Progenitor cell of endocrine pancreas (in vitro differentiated cells): ENCODE results near the gene BCAP31. TPM values are rescaled to one million over a fixed set of nuclear protein-coding genes. Genes with fewer than 3 reads are reported as not detected.

Source experiments
- DNase-seq: peaks from one replicate; pipeline ENCODE4 v3.0.0; 2021; ENCODE audit warnings: low spot score; ENCODE audit not compliant: unreplicated experiment
- H3K27ac Mint-ChIP-seq: 2 replicates; pipeline ENCODE4 v1.8.0; 2021; ENCODE audit warnings: mild to moderate bottlenecking, moderate library complexity, mixed read lengths
- H3K27me3 Mint-ChIP-seq: 2 replicates; pipeline ENCODE4 v1.8.0; 2021; ENCODE audit warnings: mixed read lengths
- H3K36me3 Mint-ChIP-seq: 2 replicates; pipeline ENCODE4 v1.8.0; 2022; ENCODE audit warnings: mixed read lengths; ENCODE audit not compliant: insufficient read depth
- H3K4me1 Mint-ChIP-seq: 2 replicates; pipeline ENCODE4 v1.8.0; 2021; ENCODE audit warnings: low read depth, mixed read lengths
- H3K4me3 Mint-ChIP-seq: 2 replicates; pipeline ENCODE4 v1.8.0; 2021; ENCODE audit warnings: low read depth, mild to moderate bottlenecking, moderate library complexity, mixed read lengths
- H3K9me3 Mint-ChIP-seq: 2 replicates; pipeline ENCODE4 v1.8.0; 2021; ENCODE audit warnings: low read depth, mixed read lengths
- CTCF ChIP-seq: fragments of 200-600 bp; sonication (generic); IDR thresholded peaks from one replicate; pipeline ENCODE4 v1.5.0; 2021; ENCODE audit warnings: antibody characterized with exemption, mild to moderate bottlenecking; ENCODE audit not compliant: unreplicated experiment
- total RNA-seq: library from RNA; stranded (reverse); gene quantifications from 2 replicates; pipeline ENCODE4 v1.2.1, GENCODE V29; 2021

BCAP31 gene
- total RNA-seq, 1 donor from 2014 or later, result 142 TPM

GRCh38 chrX:153770601-153771414 is 46.6 kb upstream of the BCAP31 start:
- Mint-ChIP-seq H3K4me1 (peaks cover 2% of the 10 kb centered on the region), H3K4me3 (no peak overlapping the region), H3K27ac (no peak overlapping the region), H3K9me3 (no peaks in the 10 kb centered on the region), H3K27me3 (no peaks in the 10 kb centered on the region), H3K36me3 (no peaks in the 10 kb centered on the region)
- DNase-seq, result no peak
- no peak for TF ChIP-seq CTCF

GRCh38 chrX:153769865-153770600 is 45.8 kb upstream of the BCAP31 start:
- Mint-ChIP-seq H3K4me3 (no peak overlapping the region), H3K4me1 (peaks cover 2% of the 10 kb centered on the region), H3K36me3 (no peaks in the 10 kb centered on the region), H3K27ac (no peak overlapping the region), H3K27me3 (no peaks in the 10 kb centered on the region), H3K9me3 (no peaks in the 10 kb centered on the region)
- DNase-seq, result no peak
- TF ChIP-seq CTCF, result no peak

- no peak overlapping the region for H3K4me3 Mint-ChIP-seq
- no peaks in the 10 kb centered on the region for H3K36me3 Mint-ChIP-seq
- H3K27ac Mint-ChIP-seq, result no peak overlapping the region
- no peaks in the 10 kb centered on the region for H3K9me3 Mint-ChIP-seq
- H3K27me3 Mint-ChIP-seq, result no peaks in the 10 kb centered on the region
- peaks cover 2% of the 10 kb centered on the region for H3K4me1 Mint-ChIP-seq
- no peak for TF ChIP-seq CTCF
- no peak for DNase-seq
Measured at GRCh38 chrX:153769158-153769864, 45.1 kb upstream of the BCAP31 start.

GRCh38 chrX:153768311-153769157 is 44.3 kb upstream of the BCAP31 start:
- Mint-ChIP-seq H3K4me3 (no peak overlapping the region), H3K36me3 (no peaks in the 10 kb centered on the region), H3K4me1 (peaks cover 2% of the 10 kb centered on the region), H3K27me3 (peaks cover 3% of the 10 kb centered on the region), H3K27ac (no peak overlapping the region), H3K9me3 (no peaks in the 10 kb centered on the region)
- no peak for DNase-seq
- no peak for TF ChIP-seq CTCF
